PC-3 (cell line): Measurements from ENCODE around the gene MYLK. TPM values are rescaled to one million over a fixed set of nuclear protein-coding genes. Genes with fewer than 3 reads are reported as not detected.

ENCODE experiments used
- ATAC-seq: fragments of 200-7000 bp; cut with Tn5 transposase; 2 replicates; pipeline ENCODE4 v1.9.1; 2020; ENCODE audit warnings: mild to moderate bottlenecking, moderate library complexity
- BruUV-seq: library from RNA; stranded (reverse); fragments of 400-500 nt; replicated peaks from 2 replicates; lab custom pipeline; 2021; lab: Mats Ljungman, UMichigan
- CTCF ChIA-PET: fragments of 300-600 bp; sonication (Branson Sonifier 250); formaldehyde crosslinking; loops from one replicate; lab custom pipeline; 2022; ENCODE audit warnings: antibody characterized with exemption; lab: Charles Lee
- POLR2A ChIA-PET: fragments of 300-600 bp; sonication (Branson Sonifier 250); formaldehyde crosslinking; loops from one replicate; lab custom pipeline; 2022; ENCODE audit warnings: antibody characterized with exemption; ENCODE audit not compliant: unreplicated experiment; lab: Charles Lee
- DNase-seq: peaks from one replicate; pipeline ENCODE4 v3.0.0-alpha.2; 2015
- H2AFZ ChIP-seq: fragments of 300-600 bp; sonication (generic); 2 replicates; pipeline ENCODE4 v1.6.0; 2016; ENCODE audit warnings: antibody characterized with exemption, low read length
- H3F3A ChIP-seq: fragments of 300-600 bp; sonication (generic); one replicate; pipeline ENCODE4 v1.6.0; 2017; ENCODE audit warnings: antibody characterized with exemption, low read length, control low read depth, mild to moderate bottlenecking; ENCODE audit not compliant: unreplicated experiment
- H3K27ac ChIP-seq: fragments of 300-600 bp; sonication (generic); 2 replicates; pipeline ENCODE4 v1.5.1; 2016; ENCODE audit warnings: mild to moderate bottlenecking, low read length
- H3K27me3 ChIP-seq: fragments of 300-600 bp; sonication (generic); 2 replicates; pipeline ENCODE4 v1.6.1; 2016; ENCODE audit warnings: low read length, mixed read lengths
- H3K36me3 ChIP-seq: fragments of 300-600 bp; sonication (generic); 2 replicates; pipeline ENCODE4 v1.6.1; 2016; ENCODE audit warnings: low read depth, mixed run types, low read length, mixed read lengths
- H3K4me1 ChIP-seq: fragments of 300-600 bp; sonication (generic); 2 replicates; pipeline ENCODE4 v1.5.1; 2016; ENCODE audit warnings: low read length; ENCODE audit not compliant: insufficient read depth
- H3K4me2 ChIP-seq: fragments of 300-600 bp; sonication (generic); 2 replicates; pipeline ENCODE4 v1.6.0; 2016; ENCODE audit warnings: low read length
- H3K4me3 ChIP-seq: fragments of 300-600 bp; sonication (generic); 2 replicates; pipeline ENCODE4 v1.5.1; 2016; ENCODE audit warnings: mild to moderate bottlenecking, low read length, mixed read lengths
- H3K79me2 ChIP-seq: fragments of 300-600 bp; sonication (generic); 2 replicates; pipeline ENCODE4 v1.6.1; 2017; ENCODE audit warnings: low read length, mixed read lengths
- H3K9ac ChIP-seq: fragments of 300-600 bp; sonication (generic); 2 replicates; pipeline ENCODE4 v1.6.0; 2016; ENCODE audit warnings: mild to moderate bottlenecking, low read length
- H3K9me2 ChIP-seq: fragments of 300-600 bp; sonication (generic); replicated peaks from 2 replicates; pipeline ENCODE4 v1.6.1; 2016; ENCODE audit warnings: mixed run types, low read length, mixed read lengths
- H3K9me3 ChIP-seq: fragments of 300-600 bp; sonication (generic); 2 replicates; pipeline ENCODE4 v1.6.1; 2016; ENCODE audit warnings: low read length, mixed read lengths
- H4K20me1 ChIP-seq: fragments of 300-600 bp; sonication (generic); 2 replicates; pipeline ENCODE4 v1.6.1; 2016; ENCODE audit warnings: low read length, mixed read lengths
- CTCF ChIP-seq: fragments of 300-600 bp; sonication (generic); conservative IDR thresholded peaks from 2 replicates; pipeline ENCODE4 v1.5.1; 2017; ENCODE audit warnings: antibody characterized with exemption, low read depth, mild to moderate bottlenecking, low read length
- EZH2 ChIP-seq: fragments of 300-600 bp; sonication (generic); IDR thresholded peaks from one replicate; pipeline ENCODE4 v1.6.1; 2017; ENCODE audit warnings: antibody characterized with exemption, mild to moderate bottlenecking, low read length; ENCODE audit not compliant: unreplicated experiment
- EZH2phosphoT487 ChIP-seq: fragments of 300-600 bp; sonication (generic); IDR thresholded peaks from 2 replicates; pipeline ENCODE4 v1.6.1; 2018; ENCODE audit warnings: mild to moderate bottlenecking, antibody characterized with exemption, low read length, borderline replicate concordance
- intact Hi-C: fragments of 100-400 bp; cut with micrococcal nuclease; formaldehyde crosslinking; loops from 2 replicates; pipeline ENCODE4 v1.9.0; 2023
- total RNA-seq: library from RNA; depleted of rRNA; stranded (reverse); fragments of >200 nt; gene quantifications from 2 replicates; pipeline ENCODE4 v1.2.3, GENCODE V29; 2014

The MYLK gene
- total RNA-seq, 1 experiment from 2014 or later = 6.9 TPM

GRCh38 chr3:123584284-123584987 lies 299.7 kb downstream of the MYLK start:
- intact Hi-C loops = loop anchor here (2.0 to 5.0 kb wide), 2 partner anchors 38 to 148 kb away; no protein-coding TSS in a partner anchor
- Histone ChIP-seq H3K9ac (peak overlapping the region; percentile 81), H3F3A (no peaks in the 10 kb centered on the region), H3K9me3 (0 out of 2 replicates have a peak, but pooled peaks cover 2% of the 10 kb centered on the region), H3K9me2 (no peaks in the 10 kb centered on the region), H3K27me3 (no peaks in the 10 kb centered on the region), H2AFZ (peak overlapping the region; percentile 87), H3K27ac (peak overlapping the region; percentile 83), H4K20me1 (peaks cover 16% of the 10 kb centered on the region), H3K4me1 (peaks cover 35% of the 10 kb centered on the region), H3K4me3 (peak overlapping the region; percentile 85), H3K4me2 (peak overlapping the region; percentile 90), H3K79me2 (peaks cover 65% of the 10 kb centered on the region), H3K36me3 (peaks cover 30% of the 10 kb centered on the region)
- TF ChIP-seq CTCF (peak; percentile 23; the same call in 1 of the 2 replicates), EZH2phosphoT487 (no peak), EZH2 (no peak)
- peak; percentile 48 for DNase-seq
- ATAC-seq = peak; percentile 27
- no TSS peak for BruUV-seq
- ChIA-PET CTCF (interaction anchor here (0.8 to 1.5 kb wide), 2 partner anchors 57 to 68 kb away, joined by 3 to 5 read pairs; no protein-coding TSS in a partner anchor), POLR2A (interaction anchor here (0.7 kb wide), 1 partner anchor 17 kb away, joined by 3 read pairs; no protein-coding TSS in a partner anchor)

GRCh38 chr3:123583561-123583960 lies 300.6 kb downstream of the MYLK start:
- no peaks in the 10 kb centered on the region for H3K9me3 ChIP-seq
- peaks cover 35% of the 10 kb centered on the region for H3K4me1 ChIP-seq
- intact Hi-C loops = loop anchor here (5.0 kb wide), 1 partner anchor 149 kb away; no protein-coding TSS in a partner anchor
- TF ChIP-seq EZH2phosphoT487 (no peak), EZH2 (no peak), CTCF (no peak)
- H3K9me2 ChIP-seq = no peaks in the 10 kb centered on the region
- peak overlapping the region; percentile 90 for H3K4me2 ChIP-seq
- DNase-seq (no peak), ATAC-seq (no peak)
- H3K27ac ChIP-seq = no peak overlapping the region
- peaks cover 16% of the 10 kb centered on the region for H4K20me1 ChIP-seq
- H3F3A ChIP-seq = no peaks in the 10 kb centered on the region
- peaks cover 33% of the 10 kb centered on the region for H3K36me3 ChIP-seq
- no peaks in the 10 kb centered on the region for H3K27me3 ChIP-seq
- H2AFZ ChIP-seq = no peak overlapping the region
- peak overlapping the region; percentile 85 for H3K4me3 ChIP-seq
- peak overlapping the region; percentile 81 for H3K9ac ChIP-seq
- CTCF ChIA-PET = interaction anchor here (0.8 to 1.5 kb wide), 2 partner anchors 58 to 69 kb away, joined by 3 to 5 read pairs; no protein-coding TSS in a partner anchor
- POLR2A ChIA-PET = interaction anchor here (0.6 kb wide), 1 partner anchor 315 kb away, joined by 5 read pairs; no protein-coding TSS in a partner anchor
- BruUV-seq = TSS peak; percentile 49
- H3K79me2 ChIP-seq = peaks cover 65% of the 10 kb centered on the region
